Right kidney (tissue), 9 donors: Measurements from ENCODE around the gene C1orf232.

Experiments
- DNase-seq: peaks from one replicate; pipeline ENCODE4 v3.0.0-alpha.2; 2016
- long read RNA-seq, 8 donors: transcript quantifications; one replicate each; lab custom pipeline, GENCODE V29; 2026

C1orf232 gene
- long read RNA-seq, donor 1 = 0 reads
- long read RNA-seq, donor 2 = 0 reads
- long read RNA-seq, donor 3 = 0 reads
- long read RNA-seq, donor 4 = 0 reads
- long read RNA-seq, donor 5 = 0 reads
- long read RNA-seq, donor 6 = 0 reads
- long read RNA-seq, donor 7 = 0 reads
- long read RNA-seq, donor 8 = 0 reads

DNA sequence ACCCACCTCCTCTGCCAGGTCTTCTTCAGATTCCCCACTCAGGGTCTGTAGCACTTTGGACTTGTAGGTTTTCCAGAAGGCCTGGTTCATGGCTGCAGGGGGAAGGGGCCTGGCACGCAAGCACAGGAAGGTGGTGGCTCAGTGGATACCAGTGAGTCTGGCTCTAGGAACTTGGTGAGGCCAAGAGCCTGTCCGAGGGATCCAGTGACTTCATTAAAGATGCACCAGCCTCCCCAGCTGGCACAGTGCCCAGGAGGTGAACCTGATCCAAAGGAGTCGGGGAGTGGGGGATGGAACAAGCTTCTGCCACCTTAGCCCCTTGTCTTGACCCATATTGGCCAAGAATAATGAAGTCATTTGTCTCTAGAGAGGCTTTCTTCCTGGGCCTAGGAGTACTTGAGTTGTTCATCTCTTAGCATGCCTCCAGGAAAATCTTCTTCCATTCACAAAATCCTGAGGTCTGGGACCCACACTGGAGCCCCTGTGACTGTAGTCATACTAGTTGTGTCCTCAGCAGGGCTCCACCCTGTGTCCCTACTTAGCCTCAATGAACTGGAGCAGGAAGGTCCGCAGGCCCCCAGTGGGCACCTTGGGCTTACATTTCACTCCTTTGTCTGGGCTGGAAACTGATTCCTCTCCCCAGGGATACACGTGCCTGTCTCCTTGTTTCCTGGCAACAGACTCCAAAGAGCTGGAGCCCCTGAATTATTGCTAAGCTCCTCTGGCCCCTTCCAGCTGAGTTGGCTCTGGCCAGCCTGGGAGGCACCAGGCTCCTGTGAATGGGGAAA, at the start of gene C1orf232:
TSS of gene C1orf232 (minus strand) at position 554 of the 788 bp plus-strand sequence. CDS start at position 90, 464 bp downstream.
- DNase-seq = peak; percentile 44

DNA sequence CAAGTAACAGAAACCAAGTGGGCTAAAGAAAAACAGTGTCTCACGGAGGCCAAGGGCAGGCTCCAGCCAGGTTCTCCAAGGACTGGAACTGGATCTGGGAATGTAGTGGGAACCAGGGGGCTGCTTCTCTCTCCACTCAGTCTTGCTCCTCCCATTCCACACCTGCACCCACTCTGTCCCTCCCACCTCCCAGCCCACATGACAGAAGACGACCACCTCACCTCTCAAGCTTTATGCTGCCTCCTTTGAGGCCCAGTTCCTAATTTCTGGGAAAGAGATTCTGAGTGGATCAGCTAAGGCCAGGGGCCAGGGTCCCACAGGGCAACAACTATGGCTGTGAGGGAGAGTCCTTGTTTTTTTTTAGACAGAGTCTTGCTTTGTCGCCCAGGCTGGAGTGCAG, 46.5 kb upstream of the C1orf232 start:
- DNase-seq = no peak

GRCh38 chr1:26213335-26213905, 44.7 kb upstream of the C1orf232 start:
- no peak for DNase-seq

DNA sequence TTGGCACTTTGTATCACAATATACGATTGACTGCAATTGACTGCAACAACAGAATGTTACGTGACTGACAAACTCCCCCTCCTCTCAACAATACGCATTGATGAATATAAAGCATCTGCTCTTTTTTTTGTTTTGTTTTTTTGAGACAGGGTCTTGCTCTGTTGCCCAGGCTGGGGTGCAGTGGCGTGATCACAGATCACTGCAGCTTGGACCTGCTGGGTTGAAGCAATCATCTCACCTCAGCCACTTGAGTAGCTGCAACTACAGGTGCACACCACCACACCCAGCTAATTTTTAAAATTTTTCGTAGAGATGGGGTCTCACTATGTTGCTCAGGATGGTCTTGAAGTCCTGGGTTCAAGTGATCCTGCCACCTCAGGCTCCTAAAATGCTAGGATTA, 44.0 kb upstream of the C1orf232 start:
- no peak for DNase-seq

GRCh38 chr1:26210147-26210870, 41.5 kb upstream of the C1orf232 start:
- DNase-seq = no peak

GRCh38 chr1:26203642-26204318, 35.0 kb upstream of the C1orf232 start:
- no peak for DNase-seq

- no peak for DNase-seq
Observed at GRCh38 chr1:26200413-26200812, 31.6 kb upstream of the C1orf232 start.

- DNase-seq = no peak
Observed at GRCh38 chr1:26197813-26198212, 29.1 kb upstream of the C1orf232 start.

GRCh38 chr1:26197301-26197700, 28.5 kb upstream of the C1orf232 start:
- no peak for DNase-seq

- no peak for DNase-seq
Observed at GRCh38 chr1:26195805-26196204, 27.0 kb upstream of the C1orf232 start.

GRCh38 chr1:26191739-26192138, 23.0 kb upstream of the C1orf232 start:
- no peak for DNase-seq

GRCh38 chr1:26190373-26190987, 21.7 kb upstream of the C1orf232 start, which contains the start of gene CATSPER4:
Gene CATSPER4, plus strand, starts transcription at chr1:26190602. Its CDS starts 26 bp downstream, at chr1:26190628.
- peak; percentile 38 for DNase-seq

- no peak for DNase-seq
Observed at GRCh38 chr1:26189751-26190275, 21.1 kb upstream of the C1orf232 start.

GRCh38 chr1:26189331-26189730, 20.6 kb upstream of the C1orf232 start:
- DNase-seq = no peak

GRCh38 chr1:26188477-26188876, 19.7 kb upstream of the C1orf232 start:
- DNase-seq = no peak

DNA sequence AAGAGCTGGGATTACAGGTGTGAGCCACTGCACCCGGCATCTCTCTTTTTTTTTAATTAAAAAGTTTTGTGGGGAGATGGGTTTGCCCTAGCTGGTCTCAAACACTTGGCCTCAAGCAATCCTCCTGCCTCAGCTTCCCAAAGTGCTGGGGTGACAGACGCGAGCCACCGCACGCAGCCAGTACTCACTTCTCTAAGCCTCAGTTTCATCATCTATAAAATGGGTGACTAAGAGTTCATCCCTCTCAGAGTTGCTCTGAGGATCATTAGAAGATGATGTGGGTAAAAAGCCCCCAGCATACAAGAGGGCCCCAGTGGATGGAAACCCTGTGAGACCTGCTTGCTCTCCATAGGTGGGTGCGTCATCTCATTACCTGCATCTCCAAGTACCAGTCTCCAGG, 19.1 kb upstream of the C1orf232 start:
- no peak for DNase-seq

DNA sequence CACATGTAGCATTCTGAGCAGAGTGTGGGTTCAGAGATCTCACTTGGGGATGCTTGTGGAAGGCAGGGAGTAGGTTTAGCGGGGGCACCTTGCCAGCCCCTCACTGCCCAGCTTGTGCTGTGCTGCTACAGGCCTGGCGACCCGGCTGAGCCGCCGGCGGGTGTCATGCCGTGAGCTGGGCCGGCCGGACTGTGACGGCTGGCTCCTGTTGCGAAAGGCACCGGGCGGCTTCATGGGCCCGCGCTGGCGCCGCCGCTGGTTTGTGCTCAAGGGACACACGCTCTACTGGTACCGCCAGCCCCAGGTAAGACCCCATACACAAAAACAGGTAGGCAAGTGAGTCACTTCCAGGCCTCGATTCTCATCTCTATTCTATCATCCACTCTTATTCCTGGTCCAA, 16.1 kb upstream of the C1orf232 start:
- DNase-seq = no peak

DNA sequence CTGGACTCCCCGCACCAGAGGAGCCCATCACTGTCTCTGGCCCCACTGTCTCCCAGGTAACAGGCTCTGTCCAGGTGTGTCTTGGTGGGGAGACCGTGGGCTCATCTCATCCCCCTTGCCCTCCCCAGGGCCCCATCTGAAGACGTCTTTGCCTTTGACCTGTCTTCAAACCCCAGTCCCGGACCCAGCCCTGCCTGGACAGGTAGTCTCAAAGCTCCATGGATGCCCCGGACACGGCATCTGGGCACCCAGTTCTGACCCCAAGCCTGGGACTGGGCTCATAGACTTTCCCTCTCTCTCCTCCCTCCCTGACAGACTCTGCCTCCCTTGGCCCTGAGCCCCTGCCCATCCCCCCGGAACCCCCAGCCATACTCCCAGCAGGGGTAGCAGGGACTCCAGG, 15.3 kb upstream of the C1orf232 start:
- DNase-seq = no peak

DNA sequence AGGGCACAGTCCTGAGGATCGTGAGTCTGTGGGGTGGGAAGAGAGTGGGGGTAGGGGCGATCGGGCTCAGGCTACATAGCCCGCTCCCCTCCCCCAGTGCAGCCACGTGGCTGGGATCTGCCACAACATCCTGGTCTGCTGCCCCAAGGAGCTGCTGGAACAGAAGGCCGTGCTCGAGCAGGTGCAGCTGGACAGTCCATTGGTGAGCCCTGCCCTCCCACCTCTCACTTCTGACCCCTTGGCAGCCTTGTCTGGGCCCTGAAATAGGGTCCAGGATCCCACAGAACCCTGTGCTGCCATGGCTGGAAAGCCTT, 13.6 kb upstream of the C1orf232 start:
- no peak for DNase-seq

DNA sequence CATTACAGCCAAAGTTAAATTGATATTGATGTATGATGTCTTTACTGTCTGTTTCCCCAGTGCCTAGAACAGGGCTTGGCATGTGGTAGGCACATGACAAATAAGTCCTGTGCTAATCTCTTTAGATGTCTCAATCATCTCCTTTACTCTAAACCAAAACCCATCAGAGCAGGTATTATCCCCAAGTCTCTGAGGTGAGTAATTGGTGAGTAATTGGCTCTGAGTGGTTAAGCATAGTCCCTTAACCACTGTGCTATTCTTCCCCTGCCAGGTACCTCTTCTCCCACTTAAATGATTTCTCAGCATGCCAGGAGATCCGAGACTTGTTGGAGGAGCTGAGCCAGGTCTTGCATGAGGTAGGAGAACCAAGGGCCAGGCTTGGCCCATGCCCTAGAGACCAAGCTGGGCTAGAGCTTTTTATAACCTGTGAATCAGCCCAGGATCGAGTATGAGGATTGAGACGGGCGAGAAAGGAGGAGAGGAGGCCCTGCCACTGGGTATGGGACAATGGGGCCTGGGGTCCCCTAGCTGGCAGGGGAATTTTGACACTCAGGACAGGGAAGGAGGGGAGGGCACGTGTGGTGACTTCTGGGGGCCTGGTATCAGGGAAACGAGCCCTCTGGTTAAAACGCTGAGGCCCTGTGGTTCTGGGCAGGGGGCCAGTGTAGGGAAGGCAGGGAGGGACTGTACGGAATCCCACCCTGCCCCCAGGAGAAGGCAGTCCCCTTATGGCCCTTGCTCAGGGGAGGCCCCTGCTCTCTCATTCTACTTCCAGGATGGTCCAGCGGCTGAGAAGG, 13.0 kb upstream of the C1orf232 start:
- no peak for DNase-seq

DNA sequence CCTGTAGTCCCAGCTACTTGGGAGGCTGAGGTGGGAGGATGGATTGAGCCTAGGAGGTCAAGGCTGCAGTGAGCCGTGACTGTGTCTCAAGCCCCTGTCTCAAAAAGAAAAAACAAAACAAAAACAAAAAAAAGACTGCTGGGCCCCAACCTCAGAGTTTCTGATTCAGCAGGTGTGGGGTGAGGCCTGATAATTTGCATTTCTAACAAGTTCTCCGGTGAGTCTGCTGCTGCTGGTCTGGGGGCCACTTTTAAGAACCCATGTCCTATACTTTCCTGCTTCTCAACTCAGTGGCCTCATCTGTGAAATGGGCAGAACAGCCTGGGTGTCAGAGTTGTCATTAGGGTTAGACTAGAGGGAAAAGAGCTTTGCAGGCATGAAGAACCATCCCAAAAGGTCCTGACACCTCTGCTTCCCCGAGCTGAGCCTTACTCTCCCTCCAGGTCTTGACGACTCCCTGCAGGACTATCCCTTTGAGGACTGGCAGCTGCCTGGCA, 11.3 kb upstream of the C1orf232 start:
- DNase-seq = no peak
